Liver (tissue), 3 donors: Measurements from ENCODE around the gene HOPX.

Source experiments
- JUND ChIP-seq, 2 donors: IDR thresholded peaks; 2 replicates each; pipeline ENCODE4 v1.6.1; 2016; ENCODE audit warnings: antibody characterized with exemption in 2 of 2
- NR2F2 ChIP-seq: IDR thresholded peaks from 2 replicates; pipeline ENCODE4 v1.6.1; 2016; ENCODE audit warnings: antibody characterized with exemption
- REST ChIP-seq: IDR thresholded peaks from 2 replicates; pipeline ENCODE4 v1.6.1; 2016; ENCODE audit warnings: antibody characterized with exemption, mild to moderate bottlenecking
- RXRA ChIP-seq, 2 donors: IDR thresholded peaks; 2 replicates each; pipeline ENCODE4 v1.6.1; 2017 to 2018; ENCODE audit warnings: antibody characterized with exemption in 2 of 2, mild to moderate bottlenecking in 1 of 2
- SP1 ChIP-seq: IDR thresholded peaks from 2 replicates; pipeline ENCODE4 v1.6.1; 2018; ENCODE audit warnings: antibody characterized with exemption, mild to moderate bottlenecking
- TAF1 ChIP-seq: conservative IDR thresholded peaks from 2 replicates; pipeline ENCODE4 v1.6.1; 2016; ENCODE audit warnings: antibody characterized with exemption, mild to moderate bottlenecking
- TF ChIP-seq, protein P1 (sequence below): fragments of 150-350 bp; IDR thresholded peaks from 2 replicates; pipeline ENCODE4 v1.5.1; 2017; ENCODE audit warnings: improper control_type of control experiment, low read depth, low read length; ENCODE audit not compliant: missing input control
- donor health status: healthy.
- donor health status: healthy.

DNA sequence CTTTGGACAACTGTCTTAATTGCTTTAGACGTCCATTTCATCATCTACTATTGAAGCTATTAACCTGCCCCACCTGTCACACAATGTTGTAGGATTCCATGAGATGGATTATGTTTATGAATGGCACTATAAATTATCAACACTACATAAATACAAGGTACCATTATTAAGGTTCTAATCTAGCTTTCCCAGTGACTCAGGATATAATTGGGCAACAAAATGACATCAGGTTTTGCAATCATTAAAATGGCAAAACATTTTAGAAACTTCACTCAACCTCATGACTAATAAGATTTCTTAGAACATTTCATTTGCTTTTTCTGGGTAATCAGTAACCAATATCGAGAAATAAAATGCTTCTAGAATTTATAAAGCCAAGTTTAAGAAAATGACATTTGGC, 9.2 kb downstream of the HOPX start:
- TF ChIP-seq TAF1: no peak
- TF ChIP-seq, protein P1, sequence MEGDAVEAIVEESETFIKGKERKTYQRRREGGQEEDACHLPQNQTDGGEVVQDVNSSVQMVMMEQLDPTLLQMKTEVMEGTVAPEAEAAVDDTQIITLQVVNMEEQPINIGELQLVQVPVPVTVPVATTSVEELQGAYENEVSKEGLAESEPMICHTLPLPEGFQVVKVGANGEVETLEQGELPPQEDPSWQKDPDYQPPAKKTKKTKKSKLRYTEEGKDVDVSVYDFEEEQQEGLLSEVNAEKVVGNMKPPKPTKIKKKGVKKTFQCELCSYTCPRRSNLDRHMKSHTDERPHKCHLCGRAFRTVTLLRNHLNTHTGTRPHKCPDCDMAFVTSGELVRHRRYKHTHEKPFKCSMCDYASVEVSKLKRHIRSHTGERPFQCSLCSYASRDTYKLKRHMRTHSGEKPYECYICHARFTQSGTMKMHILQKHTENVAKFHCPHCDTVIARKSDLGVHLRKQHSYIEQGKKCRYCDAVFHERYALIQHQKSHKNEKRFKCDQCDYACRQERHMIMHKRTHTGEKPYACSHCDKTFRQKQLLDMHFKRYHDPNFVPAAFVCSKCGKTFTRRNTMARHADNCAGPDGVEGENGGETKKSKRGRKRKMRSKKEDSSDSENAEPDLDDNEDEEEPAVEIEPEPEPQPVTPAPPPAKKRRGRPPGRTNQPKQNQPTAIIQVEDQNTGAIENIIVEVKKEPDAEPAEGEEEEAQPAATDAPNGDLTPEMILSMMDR: no peak
- TF ChIP-seq JUND (IDR thresholded peaks at IDR 0.05): no peak
- TF ChIP-seq SP1: no peak
- no peak for TF ChIP-seq RXRA (IDR thresholded peaks at IDR 0.05)
- no peak for TF ChIP-seq NR2F2
- no peak for TF ChIP-seq REST
